Mammary epithelial cell (primary cell): ENCODE results near the gene MUTYH.

Experiments used
- CTCF ChIP-seq, 2 donors: IDR thresholded peaks in 1 of 2; conservative IDR thresholded peaks in 1 of 2; 2 replicates each; pipeline ENCODE4 v1.5.1; 2011 to 2012; ENCODE audit warnings: inconsistent platforms in 2 of 2, low read length in 2 of 2, mild to moderate bottlenecking in 2 of 2, control low read depth in 1 of 2, low read depth in 1 of 2; ENCODE audit not compliant: insufficient read depth in 1 of 2; ENCODE audit errors: extremely low read depth in 1 of 2
- EZH2 ChIP-seq: IDR thresholded peaks from 2 replicates; pipeline ENCODE4 v1.6.1; 2012; ENCODE audit warnings: low read length, inconsistent platforms, borderline replicate concordance

- TF ChIP-seq CTCF (conservative IDR thresholded peaks at IDR 0.05 in 1 of 2, IDR thresholded peaks at IDR 0.05 in 1 of 2; ENCODE audit: extremely low read depth in 1 of 2, insufficient read depth in 1 of 2, low read depth in 1 of 2, low read length in 2 of 2) = no peak
- TF ChIP-seq EZH2 = no peak
Measured at GRCh38 chr1:45317166-45317565, 23.1 kb downstream of the MUTYH start.
